GM12878 (cell line): Measurements from ENCODE around the gene IMMP2L. TPM values are rescaled to one million over a fixed set of nuclear protein-coding genes. Genes with fewer than 3 reads are reported as not detected.

Source experiments
- ATAC-seq: fragments of 200-7000 bp; cut with Tn5 transposase; 3 replicates; pipeline ENCODE4 v1.9.1; 2020; ENCODE audit warnings: mild to moderate bottlenecking, moderate library complexity
- BruUV-seq: library from RNA; stranded (reverse); fragments of 400-500 nt; replicated peaks from 2 replicates; lab custom pipeline; 2021; lab: Mats Ljungman, UMichigan
- CTCF ChIA-PET: fragments of 300-600 bp; sonication (Branson Sonifier 250); formaldehyde crosslinking; extraction: SDS; loops from one replicate; lab custom pipeline; 2021; ENCODE audit warnings: inconsistent platforms; lab: Yijun Ruan, JAX
- POLR2A ChIA-PET: fragments of 350-600 bp; formaldehyde crosslinking; extraction: SDS; loops from one replicate; lab custom pipeline; 2021; ENCODE audit warnings: inconsistent platforms; lab: Charles Lee
- RAD21 ChIA-PET: fragments of 300-600 bp; sonication (Branson Sonifier 250); formaldehyde crosslinking; loops from one replicate; lab custom pipeline; 2023; ENCODE audit warnings: antibody characterized with exemption; ENCODE audit not compliant: unreplicated experiment; lab: Charles Lee
- SMC1A ChIA-PET: fragments of 300-600 bp; sonication (Branson Sonifier 250); formaldehyde crosslinking; loops from one replicate; lab custom pipeline; 2023; ENCODE audit not compliant: unreplicated experiment, uncharacterized antibody; lab: Charles Lee
- DNase-seq: peaks from one replicate; pipeline ENCODE4 v3.0.0-alpha.2; 2011; ENCODE audit warnings: low read depth, low spot score
- FAIRE-seq: peaks from 3 replicates; lab custom pipeline; 2011; peaks lifted over from hg19 to GRCh38; lab: Jason Lieb, UNC
- H2AFZ ChIP-seq: 2 replicates; pipeline ENCODE4 v1.6.0; 2011; ENCODE audit warnings: low read depth, low read length, control low read depth; ENCODE audit not compliant: control insufficient read depth
- H3K27ac ChIP-seq: 2 replicates; pipeline ENCODE4 v1.5.1; 2011; ENCODE audit warnings: control low read depth; ENCODE audit not compliant: control insufficient read depth, insufficient read depth
- H3K27me3 ChIP-seq, 2 experiments: replicated peaks in 1 of 2; 2 replicates each; pipeline versions ENCODE4 v1.6.0 to v1.6.1; 2011; ENCODE audit warnings: low read length in 1 of 2; ENCODE audit not compliant: control insufficient read depth in 2 of 2, insufficient read depth in 2 of 2
- H3K36me3 ChIP-seq, 2 experiments: 2 replicates each; pipeline ENCODE4 v1.5.1; 2011; ENCODE audit warnings: low read length in 1 of 2; ENCODE audit not compliant: control insufficient read depth in 2 of 2, insufficient read depth in 2 of 2
- H3K4me1 ChIP-seq: 2 replicates; pipeline ENCODE4 v1.6.1; 2011; ENCODE audit warnings: mild to moderate bottlenecking, low read length, moderate library complexity, mixed read lengths; ENCODE audit not compliant: control insufficient read depth, insufficient read depth
- H3K4me2 ChIP-seq: 2 replicates; pipeline ENCODE4 v1.6.0; 2011; ENCODE audit warnings: control low read depth; ENCODE audit not compliant: control insufficient read depth, insufficient read depth
- H3K4me3 ChIP-seq: fragments of 200-600 bp; sonication (generic); 2 replicates; pipeline ENCODE4 v1.5.1; 2016
- H3K79me2 ChIP-seq: 2 replicates; pipeline ENCODE4 v1.6.0; 2011; ENCODE audit warnings: low read length; ENCODE audit not compliant: control insufficient read depth, insufficient read depth
- H3K9ac ChIP-seq: 2 replicates; pipeline ENCODE4 v1.8.0; 2011; ENCODE audit warnings: low read length, control low read depth, mixed read lengths; ENCODE audit not compliant: control insufficient read depth, insufficient read depth
- H3K9me3 ChIP-seq: replicated peaks from 3 replicates; pipeline ENCODE4 v1.5.1; 2011; ENCODE audit warnings: mild to moderate bottlenecking, low read length; ENCODE audit not compliant: control insufficient read depth, insufficient read depth
- H4K20me1 ChIP-seq: 2 replicates; pipeline ENCODE4 v1.6.0; 2011; ENCODE audit not compliant: control insufficient read depth, insufficient read depth
- CBFB ChIP-seq: IDR thresholded peaks from 2 replicates; pipeline ENCODE4 v1.6.1; 2016; ENCODE audit warnings: antibody characterized with exemption, low read depth
- CEBPB ChIP-seq, 2 experiments: fragments of 150-350 bp in 1 of 2; IDR thresholded peaks; 2 replicates each; pipeline ENCODE4 v1.6.1; 2012 to 2014; ENCODE audit warnings: low read depth in 2 of 2, low read length in 2 of 2, borderline replicate concordance in 1 of 2, inconsistent platforms in 1 of 2
- ESRRA ChIP-seq: IDR thresholded peaks from 2 replicates; pipeline ENCODE4 v1.6.1; 2012; ENCODE audit warnings: mild to moderate bottlenecking, low read length, improper control_type of control experiment
- GATAD2B ChIP-seq: fragments of 450-650 bp; conservative IDR thresholded peaks from 2 replicates; pipeline ENCODE4 v1.6.1; 2017; ENCODE audit warnings: low read depth, mild to moderate bottlenecking, moderate library complexity
- HDGF ChIP-seq: fragments of 450-650 bp; IDR thresholded peaks from 2 replicates; pipeline ENCODE4 v1.6.1; 2016; ENCODE audit warnings: antibody characterized with exemption
- JUND ChIP-seq: IDR thresholded peaks from 2 replicates; pipeline ENCODE4 v1.6.1; 2012; ENCODE audit warnings: low read depth, mild to moderate bottlenecking, low read length, improper control_type of control experiment, moderate library complexity
- KLF5 ChIP-seq: fragments of 450-650 bp; IDR thresholded peaks from 2 replicates; pipeline ENCODE4 v1.6.1; 2014; ENCODE audit warnings: mild to moderate bottlenecking; ENCODE audit not compliant: partially characterized antibody
- LARP7 ChIP-seq: fragments of 450-650 bp; IDR thresholded peaks from 2 replicates; pipeline ENCODE4 v1.6.1; 2017; ENCODE audit warnings: mild to moderate bottlenecking
- RAD51 ChIP-seq: fragments of 450-650 bp; IDR thresholded peaks from 2 replicates; pipeline ENCODE4 v1.6.1; 2016; ENCODE audit warnings: moderate library complexity, mild to moderate bottlenecking, inconsistent platforms
- RELA ChIP-seq: fragments of 450-650 bp; IDR thresholded peaks from 2 replicates; pipeline ENCODE4 v1.8.0; 2014; ENCODE audit warnings: borderline replicate concordance; ENCODE audit not compliant: partially characterized antibody
- SRF ChIP-seq, 2 experiments: IDR thresholded peaks; 2 replicates each; pipeline ENCODE4 v1.6.1; 2011; ENCODE audit warnings: low read depth in 2 of 2, low read length in 2 of 2, mild to moderate bottlenecking in 1 of 2, moderate library complexity in 1 of 2
- STAT1 ChIP-seq: fragments of 450-650 bp; conservative IDR thresholded peaks from 2 replicates; pipeline ENCODE4 v1.6.1; 2014; ENCODE audit warnings: antibody characterized with exemption, mild to moderate bottlenecking
- STAT3 ChIP-seq: IDR thresholded peaks from 2 replicates; pipeline ENCODE4 v1.6.1; 2011; ENCODE audit warnings: low read depth, low read length, improper control_type of control experiment
- SUPT20H ChIP-seq: IDR thresholded peaks from 2 replicates; pipeline ENCODE4 v1.6.1; 2011; ENCODE audit warnings: low read depth, mild to moderate bottlenecking, low read length, moderate library complexity, borderline replicate concordance; ENCODE audit not compliant: control insufficient read depth
- ZSCAN29 ChIP-seq: fragments of 450-650 bp; IDR thresholded peaks from 2 replicates; pipeline ENCODE4 v1.6.1; 2017; ENCODE audit warnings: mild to moderate bottlenecking, moderate library complexity
- WGBS: methylation state at CpG from one replicate; pipeline ENCODE4 v1.1.6; 2016; ENCODE audit warnings: low lambda C conversion rate; ENCODE audit not compliant: insufficient replicate concordance, insufficient coverage; ENCODE audit errors: missing lambda C conversion rate; 5-methylcytosine and 5-hydroxymethylcytosine counted together
- in situ Hi-C: fragments of 300-500 bp; cut with MboI; formaldehyde crosslinking; loops from 9 replicates; pipeline ENCODE4 v1.14.3; 2018; ENCODE audit warnings: mixed read lengths
- intact Hi-C: fragments of 100-400 bp; cut with micrococcal nuclease; formaldehyde crosslinking; loops from one replicate; pipeline ENCODE4 v1.14.2; 2022; ENCODE audit not compliant: unreplicated experiment
- polyA plus RNA-seq, 11 experiments: library from polyadenylated mRNA; depleted of rRNA in 4 of 11; unstranded in 6 of 11; stranded (reverse) in 5 of 11; fragments of >200 nt; fragmentation: Nextera tagmentation in 4 of 11; fragmentation: Illumina TruSeq in 1 of 11; extraction: Ambion mirVana in 4 of 11; extraction: Trizol in 1 of 11; gene quantifications; 1 replicate in 1 of 11; 2 replicates in 10 of 11; pipeline versions ENCODE4 v1.2.1 to v1.2.3, GENCODE V29; 2011 to 2016; ENCODE audit warnings: inconsistent platforms in 2 of 11, missing spikeins in 2 of 11, low read depth in 1 of 11
- total RNA-seq, 4 experiments: library from RNA; depleted of rRNA in 3 of 4; stranded (reverse); fragments of >200 nt in 3 of 4; fragmentation: Illumina TruSeq in 1 of 4; extraction: Trizol in 1 of 4; gene quantifications; 2 replicates each; pipeline versions ENCODE4 v1.2.1 to v1.2.3, GENCODE V29; 2013 to 2021
- TF ChIP-seq, protein P1 (sequence below): fragments of 450-650 bp; IDR thresholded peaks from 2 replicates; pipeline ENCODE4 v1.6.1; 2016; ENCODE audit warnings: mild to moderate bottlenecking
- TF ChIP-seq, protein P2 (sequence below): fragments of 150-350 bp; IDR thresholded peaks from 2 replicates; pipeline ENCODE4 v1.6.1; 2016; ENCODE audit warnings: low read depth, low read length
- TF ChIP-seq, protein P3 (sequence below): fragments of 450-650 bp; IDR thresholded peaks from 2 replicates; pipeline ENCODE4 v1.6.1; 2016; ENCODE audit warnings: mild to moderate bottlenecking, moderate library complexity, borderline replicate concordance

The IMMP2L gene
- total and polyA plus RNA-seq, 10 of the 15 experiments (the other 5 are each of a cell fraction or from before 2014, with no cell fraction given) = 12.6 to 46.3 (median 19.6) TPM

DNA sequence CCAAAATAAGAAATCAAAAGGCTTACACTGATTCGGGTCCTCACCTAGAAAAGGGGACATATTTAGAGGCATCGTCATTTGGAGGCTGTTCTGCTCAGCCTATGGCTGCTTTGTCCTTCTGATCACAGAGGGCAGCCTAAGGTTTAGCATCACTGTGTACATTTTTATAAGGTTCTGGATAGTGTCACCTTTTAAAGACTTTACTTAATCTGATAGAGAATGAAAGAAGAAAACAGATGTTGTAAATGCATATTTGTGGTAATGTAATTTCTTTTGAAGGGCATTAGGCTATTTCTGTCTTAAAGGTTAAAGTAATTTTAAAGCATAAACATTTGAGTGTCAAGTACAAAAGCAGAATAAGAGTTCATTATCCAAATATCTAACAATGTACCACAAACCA lies 916.7 kb downstream of the IMMP2L start:
- Histone ChIP-seq H3K36me3 (no peaks in the 10 kb centered on the region), H3K27me3 (no peaks in the 10 kb centered on the region), H3K4me1 (no peaks in the 10 kb centered on the region), H3K9me3 (no peaks in the 10 kb centered on the region), H2AFZ (no peak overlapping the region), H3K9ac (no peak overlapping the region), H3K79me2 (no peaks in the 10 kb centered on the region), H3K27ac (no peak overlapping the region), H3K4me3 (no peak overlapping the region), H4K20me1 (no peaks in the 10 kb centered on the region), H3K4me2 (no peak overlapping the region)
- ChIA-PET RAD21 (no interaction called here), POLR2A (interaction anchor here (0.7 kb wide), 1 partner anchor 837 kb away, joined by 7 read pairs; no protein-coding TSS in a partner anchor), SMC1A (interaction anchor here (1.0 kb wide), 1 partner anchor 67 kb away, joined by 3 read pairs; no protein-coding TSS in a partner anchor), CTCF (no interaction called here)
- ATAC-seq = no peak
- FAIRE-seq = no peak
- no TSS peak for BruUV-seq
- in situ Hi-C loops (no loop called here), intact Hi-C loops (no loop called here)
- 56% methylated on average over 2 of the region's 2 CpGs for whole genome bisulfite sequencing
- no peak for DNase-seq
- TF ChIP-seq ESRRA (no peak), SUPT20H (no peak), HDGF (no peak), JUND (no peak), CEBPB (IDR thresholded peaks at IDR 0.05; ENCODE audit: borderline replicate concordance in 1 of 2, low read depth in 2 of 2, low read length in 2 of 2) (no peak), STAT1 (no peak), GATAD2B (no peak), RAD51 (no peak), RELA (no peak), SRF (IDR thresholded peaks at IDR 0.05; ENCODE audit: low read depth in 2 of 2, low read length in 2 of 2) (no peak), CBFB (no peak), STAT3 (no peak), ZSCAN29 (no peak), LARP7 (no peak), KLF5 (no peak)
- TF ChIP-seq, protein P1, sequence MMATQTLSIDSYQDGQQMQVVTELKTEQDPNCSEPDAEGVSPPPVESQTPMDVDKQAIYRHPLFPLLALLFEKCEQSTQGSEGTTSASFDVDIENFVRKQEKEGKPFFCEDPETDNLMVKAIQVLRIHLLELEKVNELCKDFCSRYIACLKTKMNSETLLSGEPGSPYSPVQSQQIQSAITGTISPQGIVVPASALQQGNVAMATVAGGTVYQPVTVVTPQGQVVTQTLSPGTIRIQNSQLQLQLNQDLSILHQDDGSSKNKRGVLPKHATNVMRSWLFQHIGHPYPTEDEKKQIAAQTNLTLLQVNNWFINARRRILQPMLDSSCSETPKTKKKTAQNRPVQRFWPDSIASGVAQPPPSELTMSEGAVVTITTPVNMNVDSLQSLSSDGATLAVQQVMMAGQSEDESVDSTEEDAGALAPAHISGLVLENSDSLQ = no peak
- TF ChIP-seq, protein P2, sequence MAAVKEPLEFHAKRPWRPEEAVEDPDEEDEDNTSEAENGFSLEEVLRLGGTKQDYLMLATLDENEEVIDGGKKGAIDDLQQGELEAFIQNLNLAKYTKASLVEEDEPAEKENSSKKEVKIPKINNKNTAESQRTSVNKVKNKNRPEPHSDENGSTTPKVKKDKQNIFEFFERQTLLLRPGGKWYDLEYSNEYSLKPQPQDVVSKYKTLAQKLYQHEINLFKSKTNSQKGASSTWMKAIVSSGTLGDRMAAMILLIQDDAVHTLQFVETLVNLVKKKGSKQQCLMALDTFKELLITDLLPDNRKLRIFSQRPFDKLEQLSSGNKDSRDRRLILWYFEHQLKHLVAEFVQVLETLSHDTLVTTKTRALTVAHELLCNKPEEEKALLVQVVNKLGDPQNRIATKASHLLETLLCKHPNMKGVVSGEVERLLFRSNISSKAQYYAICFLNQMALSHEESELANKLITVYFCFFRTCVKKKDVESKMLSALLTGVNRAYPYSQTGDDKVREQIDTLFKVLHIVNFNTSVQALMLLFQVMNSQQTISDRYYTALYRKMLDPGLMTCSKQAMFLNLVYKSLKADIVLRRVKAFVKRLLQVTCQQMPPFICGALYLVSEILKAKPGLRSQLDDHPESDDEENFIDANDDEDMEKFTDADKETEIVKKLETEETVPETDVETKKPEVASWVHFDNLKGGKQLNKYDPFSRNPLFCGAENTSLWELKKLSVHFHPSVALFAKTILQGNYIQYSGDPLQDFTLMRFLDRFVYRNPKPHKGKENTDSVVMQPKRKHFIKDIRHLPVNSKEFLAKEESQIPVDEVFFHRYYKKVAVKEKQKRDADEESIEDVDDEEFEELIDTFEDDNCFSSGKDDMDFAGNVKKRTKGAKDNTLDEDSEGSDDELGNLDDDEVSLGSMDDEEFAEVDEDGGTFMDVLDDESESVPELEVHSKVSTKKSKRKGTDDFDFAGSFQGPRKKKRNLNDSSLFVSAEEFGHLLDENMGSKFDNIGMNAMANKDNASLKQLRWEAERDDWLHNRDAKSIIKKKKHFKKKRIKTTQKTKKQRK = no peak
- TF ChIP-seq, protein P3, sequence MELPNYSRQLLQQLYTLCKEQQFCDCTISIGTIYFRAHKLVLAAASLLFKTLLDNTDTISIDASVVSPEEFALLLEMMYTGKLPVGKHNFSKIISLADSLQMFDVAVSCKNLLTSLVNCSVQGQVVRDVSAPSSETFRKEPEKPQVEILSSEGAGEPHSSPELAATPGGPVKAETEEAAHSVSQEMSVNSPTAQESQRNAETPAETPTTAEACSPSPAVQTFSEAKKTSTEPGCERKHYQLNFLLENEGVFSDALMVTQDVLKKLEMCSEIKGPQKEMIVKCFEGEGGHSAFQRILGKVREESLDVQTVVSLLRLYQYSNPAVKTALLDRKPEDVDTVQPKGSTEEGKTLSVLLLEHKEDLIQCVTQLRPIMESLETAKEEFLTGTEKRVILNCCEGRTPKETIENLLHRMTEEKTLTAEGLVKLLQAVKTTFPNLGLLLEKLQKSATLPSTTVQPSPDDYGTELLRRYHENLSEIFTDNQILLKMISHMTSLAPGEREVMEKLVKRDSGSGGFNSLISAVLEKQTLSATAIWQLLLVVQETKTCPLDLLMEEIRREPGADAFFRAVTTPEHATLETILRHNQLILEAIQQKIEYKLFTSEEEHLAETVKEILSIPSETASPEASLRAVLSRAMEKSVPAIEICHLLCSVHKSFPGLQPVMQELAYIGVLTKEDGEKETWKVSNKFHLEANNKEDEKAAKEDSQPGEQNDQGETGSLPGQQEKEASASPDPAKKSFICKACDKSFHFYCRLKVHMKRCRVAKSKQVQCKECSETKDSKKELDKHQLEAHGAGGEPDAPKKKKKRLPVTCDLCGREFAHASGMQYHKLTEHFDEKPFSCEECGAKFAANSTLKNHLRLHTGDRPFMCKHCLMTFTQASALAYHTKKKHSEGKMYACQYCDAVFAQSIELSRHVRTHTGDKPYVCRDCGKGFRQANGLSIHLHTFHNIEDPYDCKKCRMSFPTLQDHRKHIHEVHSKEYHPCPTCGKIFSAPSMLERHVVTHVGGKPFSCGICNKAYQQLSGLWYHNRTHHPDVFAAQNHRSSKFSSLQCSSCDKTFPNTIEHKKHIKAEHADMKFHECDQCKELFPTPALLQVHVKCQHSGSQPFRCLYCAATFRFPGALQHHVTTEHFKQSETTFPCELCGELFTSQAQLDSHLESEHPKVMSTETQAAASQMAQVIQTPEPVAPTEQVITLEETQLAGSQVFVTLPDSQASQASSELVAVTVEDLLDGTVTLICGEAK = no peak
